K562 (cell line): ENCODE data around the gene CD52. TPM values are rescaled to one million over a fixed set of nuclear protein-coding genes. Genes with fewer than 3 reads are reported as not detected.

Source experiments
- E2F4 ChIP-seq: sonication (generic); formaldehyde crosslinking; IDR thresholded peaks from 2 replicates; pipeline ENCODE4 v1.8.0; 2022; ENCODE audit warnings: mild to moderate bottlenecking, low read depth, missing genetic modification reagents
- ELF2 ChIP-seq: fragments of 250-450 bp; sonication (Bioruptor Pico); IDR thresholded peaks from 2 replicates; pipeline ENCODE4 v1.5.0; 2021; ENCODE audit warnings: mild to moderate bottlenecking
- EWSR1 ChIP-seq: fragments of 450-650 bp; IDR thresholded peaks from 2 replicates; pipeline ENCODE4 v1.6.1; 2018; ENCODE audit warnings: borderline replicate concordance, mild to moderate bottlenecking, low read depth, moderate library complexity; ENCODE audit not compliant: partially characterized antibody
- GATA2 ChIP-seq: sonication (generic); formaldehyde crosslinking; IDR thresholded peaks from 2 replicates; pipeline ENCODE4 v1.4.0; 2020; ENCODE audit warnings: mild to moderate bottlenecking, missing genetic modification reagents
- HOXB6 ChIP-seq: fragments of 250-450 bp; sonication (Bioruptor Pico); IDR thresholded peaks from 2 replicates; pipeline ENCODE4 v1.5.1; 2022; ENCODE audit warnings: mild to moderate bottlenecking, borderline replicate concordance
- MAFF ChIP-seq: IDR thresholded peaks from 2 replicates; pipeline ENCODE4 v1.6.1; 2012; ENCODE audit warnings: low read length, improper control_type of control experiment
- NR2C1 ChIP-seq, 2 experiments: fragments of 450-650 bp; IDR thresholded peaks; 2 replicates each; pipeline ENCODE4 v1.6.1; 2017; ENCODE audit warnings: mild to moderate bottlenecking in 2 of 2, antibody characterized with exemption in 1 of 2, inconsistent platforms in 1 of 2, missing compliant biosample characterization in 1 of 2, missing genetic modification characterization in 1 of 2
- XRCC4 ChIP-seq: IDR thresholded peaks from one replicate; pipeline ENCODE4 v1.6.1; 2011; ENCODE audit not compliant: insufficient read depth, insufficient read length; ENCODE audit errors: extremely low read depth
- ZBTB17 ChIP-seq: fragments of 450-650 bp; formaldehyde crosslinking; IDR thresholded peaks from 2 replicates; pipeline ENCODE4 v1.4.0; 2020; ENCODE audit warnings: mild to moderate bottlenecking
- ZNF197 ChIP-seq: fragments of 200-800 bp; sonication (Bioruptor generic); IDR thresholded peaks from 2 replicates; pipeline ENCODE4 v1.6.1; 2016; ENCODE audit warnings: low read depth, missing genetic modification characterization, missing compliant biosample characterization
- ZNF324 ChIP-seq: fragments of 250-450 bp; sonication (Bioruptor Pico); IDR thresholded peaks from 2 replicates; pipeline ENCODE4 v1.4.0; 2020; ENCODE audit warnings: mild to moderate bottlenecking
- ZNF639 ChIP-seq, 2 experiments: fragments of 200-800 bp in 1 of 2; sonication (Bioruptor generic) in 1 of 2; sonication (generic) in 1 of 2; formaldehyde crosslinking in 1 of 2; IDR thresholded peaks in 1 of 2; conservative IDR thresholded peaks in 1 of 2; 2 replicates each; pipeline versions ENCODE4 v1.5.0 to v1.6.1; 2016 to 2020; ENCODE audit warnings: missing compliant biosample characterization in 1 of 2, missing genetic modification characterization in 1 of 2, missing genetic modification reagents in 1 of 2
- polyA plus RNA-seq, 8 experiments: library from polyadenylated mRNA; depleted of rRNA in 4 of 8; stranded (reverse) in 5 of 8; unstranded in 3 of 8; fragments of >200 nt; fragmentation: Nextera tagmentation in 2 of 8; fragmentation: Illumina TruSeq in 1 of 8; extraction: Ambion mirVana in 2 of 8; extraction: Trizol in 1 of 8; gene quantifications; 2 replicates each; pipeline versions ENCODE4 v1.2.1 to v1.2.3, GENCODE V29; 2011 to 2014; ENCODE audit warnings: inconsistent platforms in 1 of 8, missing spikeins in 1 of 8
- total RNA-seq, 7 experiments: library from RNA; depleted of rRNA in 6 of 7; stranded (reverse); fragments of >200 nt in 6 of 7; fragmentation: Illumina TruSeq in 2 of 7; extraction: Trizol in 2 of 7; gene quantifications; 2 replicates each; pipeline versions ENCODE4 v1.2.1 to v1.2.3, GENCODE V29; 2011 to 2021; ENCODE audit warnings: low replicate concordance in 1 of 7
- TF ChIP-seq, protein P1 (sequence below): IDR thresholded peaks from 3 replicates; pipeline ENCODE4 v1.6.1; 2011; ENCODE audit warnings: borderline replicate concordance, mild to moderate bottlenecking, moderate library complexity; ENCODE audit not compliant: insufficient read length; ENCODE audit errors: extremely low read depth
- TF ChIP-seq, protein P2 (sequence below): fragments of 450-650 bp; IDR thresholded peaks from 2 replicates; pipeline ENCODE4 v1.6.1; 2016; ENCODE audit warnings: low read depth, mild to moderate bottlenecking, moderate library complexity
- TF ChIP-seq, protein P3 (sequence below): sonication (generic); formaldehyde crosslinking; IDR thresholded peaks from 2 replicates; pipeline ENCODE4 v1.8.0; 2023; ENCODE audit warnings: mild to moderate bottlenecking, missing genetic modification reagents

Gene CD52
- total and polyA plus RNA-seq, 9 of the 15 experiments (the other 6 are each of a cell fraction or from before 2014, with no cell fraction given), result 34.9 to 488 (median 173) TPM

DNA sequence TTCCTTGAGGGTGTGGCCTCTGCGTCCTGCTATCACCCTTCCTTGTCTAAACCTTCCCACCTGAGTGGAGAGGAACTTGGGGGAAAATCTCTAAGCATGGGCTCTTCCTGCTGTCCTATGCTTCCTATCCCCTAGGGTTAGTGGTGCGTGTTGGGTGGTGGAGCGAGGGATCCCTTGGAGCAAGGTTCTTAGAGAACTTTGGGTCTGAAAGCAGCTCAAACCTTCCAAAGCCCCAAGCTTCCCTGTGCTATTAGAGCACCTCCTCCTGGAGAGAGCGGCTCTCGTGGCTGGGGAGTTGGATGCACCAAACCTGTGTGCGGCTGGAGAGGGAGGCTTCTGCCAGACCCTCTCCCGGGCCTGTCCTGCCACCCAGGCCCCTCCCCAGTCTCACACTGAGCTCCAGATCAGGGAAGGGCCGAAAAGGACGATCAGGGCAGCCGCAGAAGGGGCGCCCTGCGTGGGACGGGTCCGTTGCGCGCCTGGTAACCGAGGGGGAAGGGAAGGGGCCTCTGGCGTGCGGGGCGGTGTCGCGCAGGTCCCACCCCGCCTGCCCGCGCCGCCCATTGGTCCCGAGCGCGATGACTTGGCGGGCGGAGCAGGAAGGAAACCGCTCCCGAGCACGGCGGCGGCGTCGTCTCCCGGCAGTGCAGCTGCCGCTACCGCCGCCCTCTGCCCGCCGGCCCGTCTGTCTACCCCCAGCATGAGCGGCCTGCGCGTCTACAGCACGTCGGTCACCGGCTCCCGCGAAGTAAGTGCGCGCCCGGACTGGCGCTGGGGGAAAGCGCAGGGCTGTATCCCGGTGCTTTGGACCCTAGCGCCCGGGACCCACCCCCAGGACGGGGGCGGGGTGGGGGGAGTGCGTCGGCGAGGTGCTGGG is 38.1 kb upstream of the CD52 start, which contains the start of gene SH3BGRL3 (continued):
- TF ChIP-seq, protein P1, sequence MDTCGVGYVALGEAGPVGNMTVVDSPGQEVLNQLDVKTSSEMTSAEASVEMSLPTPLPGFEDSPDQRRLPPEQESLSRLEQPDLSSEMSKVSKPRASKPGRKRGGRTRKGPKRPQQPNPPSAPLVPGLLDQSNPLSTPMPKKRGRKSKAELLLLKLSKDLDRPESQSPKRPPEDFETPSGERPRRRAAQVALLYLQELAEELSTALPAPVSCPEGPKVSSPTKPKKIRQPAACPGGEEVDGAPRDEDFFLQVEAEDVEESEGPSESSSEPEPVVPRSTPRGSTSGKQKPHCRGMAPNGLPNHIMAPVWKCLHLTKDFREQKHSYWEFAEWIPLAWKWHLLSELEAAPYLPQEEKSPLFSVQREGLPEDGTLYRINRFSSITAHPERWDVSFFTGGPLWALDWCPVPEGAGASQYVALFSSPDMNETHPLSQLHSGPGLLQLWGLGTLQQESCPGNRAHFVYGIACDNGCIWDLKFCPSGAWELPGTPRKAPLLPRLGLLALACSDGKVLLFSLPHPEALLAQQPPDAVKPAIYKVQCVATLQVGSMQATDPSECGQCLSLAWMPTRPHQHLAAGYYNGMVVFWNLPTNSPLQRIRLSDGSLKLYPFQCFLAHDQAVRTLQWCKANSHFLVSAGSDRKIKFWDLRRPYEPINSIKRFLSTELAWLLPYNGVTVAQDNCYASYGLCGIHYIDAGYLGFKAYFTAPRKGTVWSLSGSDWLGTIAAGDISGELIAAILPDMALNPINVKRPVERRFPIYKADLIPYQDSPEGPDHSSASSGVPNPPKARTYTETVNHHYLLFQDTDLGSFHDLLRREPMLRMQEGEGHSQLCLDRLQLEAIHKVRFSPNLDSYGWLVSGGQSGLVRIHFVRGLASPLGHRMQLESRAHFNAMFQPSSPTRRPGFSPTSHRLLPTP, result peak; percentile 14
- TF ChIP-seq, protein P2, sequence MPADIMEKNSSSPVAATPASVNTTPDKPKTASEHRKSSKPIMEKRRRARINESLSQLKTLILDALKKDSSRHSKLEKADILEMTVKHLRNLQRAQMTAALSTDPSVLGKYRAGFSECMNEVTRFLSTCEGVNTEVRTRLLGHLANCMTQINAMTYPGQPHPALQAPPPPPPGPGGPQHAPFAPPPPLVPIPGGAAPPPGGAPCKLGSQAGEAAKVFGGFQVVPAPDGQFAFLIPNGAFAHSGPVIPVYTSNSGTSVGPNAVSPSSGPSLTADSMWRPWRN, result no peak
- TF ChIP-seq GATA2 (no peak), EWSR1 (no peak), ZNF639 (CRISPR knock-in tag; conservative IDR thresholded peaks at IDR 0.05 in 1 of 2, IDR thresholded peaks at IDR 0.05 in 1 of 2) (peak in 1 of 2 experiments; percentile 85; a peak in 2 of 4 replicates), ELF2 (CRISPR knock-in tag) (peak; percentile 78; the same call in 1 of the 2 replicates), XRCC4 (no peak), ZBTB17 (CRISPR knock-in tag) (peak; percentile 47; the same call in 1 of the 2 replicates), HOXB6 (no peak), E2F4 (CRISPR knock-in tag) (no peak), MAFF (no peak), ZNF197 (CRISPR knock-in tag) (no peak), NR2C1 (IDR thresholded peaks at IDR 0.05) (no peak), NR2C1 (tag; IDR thresholded peaks at IDR 0.05) (no peak), ZNF324 (CRISPR knock-in tag) (no peak)
- TF ChIP-seq, protein P3, sequence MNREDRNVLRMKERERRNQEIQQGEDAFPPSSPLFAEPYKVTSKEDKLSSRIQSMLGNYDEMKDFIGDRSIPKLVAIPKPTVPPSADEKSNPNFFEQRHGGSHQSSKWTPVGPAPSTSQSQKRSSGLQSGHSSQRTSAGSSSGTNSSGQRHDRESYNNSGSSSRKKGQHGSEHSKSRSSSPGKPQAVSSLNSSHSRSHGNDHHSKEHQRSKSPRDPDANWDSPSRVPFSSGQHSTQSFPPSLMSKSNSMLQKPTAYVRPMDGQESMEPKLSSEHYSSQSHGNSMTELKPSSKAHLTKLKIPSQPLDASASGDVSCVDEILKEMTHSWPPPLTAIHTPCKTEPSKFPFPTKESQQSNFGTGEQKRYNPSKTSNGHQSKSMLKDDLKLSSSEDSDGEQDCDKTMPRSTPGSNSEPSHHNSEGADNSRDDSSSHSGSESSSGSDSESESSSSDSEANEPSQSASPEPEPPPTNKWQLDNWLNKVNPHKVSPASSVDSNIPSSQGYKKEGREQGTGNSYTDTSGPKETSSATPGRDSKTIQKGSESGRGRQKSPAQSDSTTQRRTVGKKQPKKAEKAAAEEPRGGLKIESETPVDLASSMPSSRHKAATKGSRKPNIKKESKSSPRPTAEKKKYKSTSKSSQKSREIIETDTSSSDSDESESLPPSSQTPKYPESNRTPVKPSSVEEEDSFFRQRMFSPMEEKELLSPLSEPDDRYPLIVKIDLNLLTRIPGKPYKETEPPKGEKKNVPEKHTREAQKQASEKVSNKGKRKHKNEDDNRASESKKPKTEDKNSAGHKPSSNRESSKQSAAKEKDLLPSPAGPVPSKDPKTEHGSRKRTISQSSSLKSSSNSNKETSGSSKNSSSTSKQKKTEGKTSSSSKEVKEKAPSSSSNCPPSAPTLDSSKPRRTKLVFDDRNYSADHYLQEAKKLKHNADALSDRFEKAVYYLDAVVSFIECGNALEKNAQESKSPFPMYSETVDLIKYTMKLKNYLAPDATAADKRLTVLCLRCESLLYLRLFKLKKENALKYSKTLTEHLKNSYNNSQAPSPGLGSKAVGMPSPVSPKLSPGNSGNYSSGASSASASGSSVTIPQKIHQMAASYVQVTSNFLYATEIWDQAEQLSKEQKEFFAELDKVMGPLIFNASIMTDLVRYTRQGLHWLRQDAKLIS (CRISPR knock-in tag), result peak; percentile 85; the same call in 1 of the 2 replicates
